GM12865 (cell line): Measurements from ENCODE around the gene KRTAP5-3.

Experiments used
- DNase-seq: peaks from one replicate; pipeline ENCODE4 v3.0.0; 2010; ENCODE audit warnings: low read depth
- H3K4me3 ChIP-seq: 2 replicates; pipeline ENCODE4 v1.5.1; 2011; ENCODE audit warnings: mild to moderate bottlenecking, low read depth, low read length, control low read depth
- CTCF ChIP-seq: IDR thresholded peaks from 2 replicates; pipeline ENCODE4 v1.5.1; 2011; ENCODE audit warnings: low read length, control low read depth, low read depth, inconsistent platforms; ENCODE audit not compliant: insufficient read depth; ENCODE audit errors: missing control alignments

KRTAP5-3 gene

DNA sequence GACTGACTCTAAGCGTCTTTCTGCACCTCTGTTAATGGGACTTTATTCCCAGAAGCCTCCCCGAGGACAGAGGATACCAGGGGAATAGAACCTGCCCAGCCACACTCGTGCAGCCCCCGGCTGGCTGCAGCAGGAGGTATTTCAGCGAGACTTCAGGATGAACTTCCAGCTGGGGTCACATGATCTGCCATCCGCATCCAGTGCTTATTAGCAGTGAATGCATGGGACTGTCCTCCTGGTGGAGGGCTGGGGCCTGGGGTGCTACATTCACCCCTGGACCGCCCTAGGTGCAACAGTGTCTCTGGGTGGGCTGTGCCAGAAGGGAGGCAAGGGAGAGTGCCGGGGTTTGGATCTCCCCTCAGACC, 37.8 kb downstream of the KRTAP5-3 start:
- H3K4me3 ChIP-seq: no peak overlapping the region
- no peak for DNase-seq
- no peak for TF ChIP-seq CTCF

GRCh38 chr11:1570001-1570453, 38.2 kb downstream of the KRTAP5-3 start:
- no peak for DNase-seq
- no peak for TF ChIP-seq CTCF
- H3K4me3 ChIP-seq: no peak overlapping the region

DNA sequence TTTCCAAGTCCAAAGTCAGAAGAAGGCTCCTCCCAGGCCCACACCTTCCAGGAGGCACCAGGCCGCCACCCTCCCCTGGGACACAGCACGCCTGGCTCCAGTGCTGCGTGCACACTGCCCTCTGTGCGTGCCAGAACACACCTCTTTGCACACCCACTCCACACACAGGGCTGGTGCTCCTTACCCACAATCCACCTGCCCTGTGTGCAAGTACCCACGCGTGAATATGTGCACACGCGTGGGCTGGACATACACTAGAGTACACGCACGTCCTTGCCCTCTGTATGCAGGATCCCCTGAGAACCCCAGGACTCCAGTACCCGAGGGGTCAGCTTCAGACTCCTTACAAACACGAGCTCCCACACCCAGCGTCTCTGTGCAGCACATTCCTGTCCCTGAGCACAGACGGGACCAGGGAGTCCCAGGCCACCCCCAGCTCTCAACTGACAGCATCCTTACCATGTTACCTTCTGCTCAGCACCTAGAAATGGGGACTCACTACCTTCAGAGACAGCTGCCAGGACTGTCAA, 38.9 kb downstream of the KRTAP5-3 start:
- DNase-seq: no peak
- H3K4me3 ChIP-seq: no peak overlapping the region
- TF ChIP-seq CTCF: no peak

GRCh38 chr11:1568441-1568911, 39.8 kb downstream of the KRTAP5-3 start:
- DNase-seq: peak; percentile 41
- H3K4me3 ChIP-seq: no peak overlapping the region
- TF ChIP-seq CTCF: no peak

DNA sequence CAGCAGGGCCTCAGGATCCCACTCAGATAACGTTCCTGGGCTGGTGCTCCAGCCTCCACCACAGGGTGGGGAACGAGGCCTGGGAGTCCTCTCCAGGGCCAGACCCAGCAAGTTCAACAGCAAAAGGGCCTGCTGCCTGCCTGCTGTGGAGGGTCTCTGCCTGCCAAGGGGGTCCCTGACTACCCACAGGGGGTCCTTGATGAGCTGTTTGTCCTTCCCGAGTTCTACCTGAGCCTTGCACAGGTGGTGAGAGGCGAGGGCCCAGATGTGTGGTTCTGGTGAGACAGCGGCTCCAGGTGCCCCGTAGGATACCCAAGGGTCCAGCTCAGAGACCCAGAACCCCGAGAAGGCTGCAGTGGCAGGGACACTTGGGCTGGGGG, 40.6 kb downstream of the KRTAP5-3 start:
- no peak for TF ChIP-seq CTCF
- no peak for DNase-seq
- no peak overlapping the region for H3K4me3 ChIP-seq

- DNase-seq: no peak
- no peak overlapping the region for H3K4me3 ChIP-seq
- no peak for TF ChIP-seq CTCF
These were observed 41.1 kb downstream of the KRTAP5-3 start for GRCh38 chr11:1567052-1567720.
